Transverse colon (tissue), 4 donors: Measurements from ENCODE around the gene PRKACG.
"Not testable (repeated sequence)": the region's sequence is repeated elsewhere in the genome, so short reads cannot be mapped to it uniquely, and the experiment has no call there.

ENCODE experiments used
- CTCF ChIP-seq, 5 experiments: fragments of 200-600 bp in 3 of 5; fragments of 450-650 bp in 2 of 5; sonication (generic) in 3 of 5; IDR thresholded peaks; 1 replicate in 2 of 5; 2 replicates in 3 of 5; pipeline ENCODE4 v1.5.1; 2016 to 2017; ENCODE audit warnings: antibody characterized with exemption in 5 of 5, inconsistent platforms in 3 of 5, mild to moderate bottlenecking in 2 of 5, moderate library complexity in 1 of 5
- POLR2AphosphoS5 ChIP-seq, 3 donors: sonication (generic); formaldehyde crosslinking; IDR thresholded peaks; one replicate each; pipeline ENCODE4 v1.6.1; 2016; ENCODE audit warnings: antibody characterized with exemption in 3 of 3

- TF ChIP-seq CTCF, POLR2AphosphoS5 (IDR thresholded peaks at IDR 0.05): not testable (repeated sequence)
These were observed 37.0 kb upstream of the PRKACG start for GRCh38 chr9:69050936-69051335.
